Measurements from ENCODE around the gene ADGRD2. TPM values are rescaled to one million over a fixed set of nuclear protein-coding genes. Genes with fewer than 3 reads are reported as not detected.
A peak's percentile ranks its signal among the peaks of the same experiment; 100 is the strongest.

The ADGRD2 gene
- total and polyA plus RNA-seq, 9 of the 15 experiments (the other 6 are each of a cell fraction or from before 2014, with no cell fraction given): not detected

DNA sequence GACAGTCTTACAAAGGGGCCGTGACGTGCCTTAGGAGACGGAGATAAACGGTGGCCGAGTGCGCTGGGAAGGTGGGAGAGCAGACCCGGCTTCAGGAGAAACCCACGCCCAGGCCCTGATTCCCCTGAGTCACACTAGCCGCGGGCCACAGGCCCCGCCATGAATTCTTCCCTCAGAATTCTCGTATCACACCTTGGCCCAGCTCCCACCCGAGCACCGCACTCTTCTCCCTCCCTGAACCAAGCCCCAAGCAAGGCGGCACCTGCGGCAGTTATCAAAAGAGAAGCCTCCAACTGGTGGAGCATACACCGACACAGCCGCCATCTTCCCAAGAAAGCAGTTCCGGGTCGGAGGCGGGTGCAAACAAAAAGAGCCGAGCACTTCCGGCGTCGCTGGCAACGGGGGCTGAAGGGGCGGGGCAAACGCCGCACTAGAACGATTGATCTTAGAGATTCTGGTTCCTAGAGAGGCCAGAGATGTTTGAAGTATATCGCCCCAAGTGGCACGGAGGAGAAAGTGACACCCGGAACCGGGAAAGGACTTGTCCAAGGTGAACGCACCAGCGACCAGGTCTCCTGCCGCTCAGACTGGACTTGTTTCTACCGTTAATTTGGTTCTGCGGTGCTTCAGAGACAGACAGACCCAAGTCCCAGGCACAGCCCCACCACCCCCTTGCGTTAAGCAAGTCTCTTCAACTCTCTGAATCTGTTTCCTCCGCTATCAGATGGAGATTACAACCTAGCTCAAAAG is 35.0 kb upstream of the ADGRD2 start, which contains the start of gene PSMB7 (continued):
- TF ChIP-seq HMGN3 (IDR thresholded peaks at IDR 0.05; ENCODE audit: borderline replicate concordance, extremely low read depth, insufficient read length, low read depth, low read length): peak; percentile 48
- TF ChIP-seq, protein P1, sequence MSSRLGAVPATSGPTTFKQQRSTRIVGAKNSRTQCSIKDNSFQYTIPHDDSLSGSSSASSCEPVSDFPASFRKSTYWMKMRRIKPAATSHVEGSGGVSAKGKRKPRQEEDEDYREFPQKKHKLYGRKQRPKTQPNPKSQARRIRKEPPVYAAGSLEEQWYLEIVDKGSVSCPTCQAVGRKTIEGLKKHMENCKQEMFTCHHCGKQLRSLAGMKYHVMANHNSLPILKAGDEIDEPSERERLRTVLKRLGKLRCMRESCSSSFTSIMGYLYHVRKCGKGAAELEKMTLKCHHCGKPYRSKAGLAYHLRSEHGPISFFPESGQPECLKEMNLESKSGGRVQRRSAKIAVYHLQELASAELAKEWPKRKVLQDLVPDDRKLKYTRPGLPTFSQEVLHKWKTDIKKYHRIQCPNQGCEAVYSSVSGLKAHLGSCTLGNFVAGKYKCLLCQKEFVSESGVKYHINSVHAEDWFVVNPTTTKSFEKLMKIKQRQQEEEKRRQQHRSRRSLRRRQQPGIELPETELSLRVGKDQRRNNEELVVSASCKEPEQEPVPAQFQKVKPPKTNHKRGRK (tag; IDR thresholded peaks at IDR 0.05): no peak
- TF ChIP-seq ZFPM2 (CRISPR knock-in tag; IDR thresholded peaks at IDR 0.05): no peak
- TF ChIP-seq NBN (IDR thresholded peaks at IDR 0.05; ENCODE audit: low read depth): peak; percentile 51; the same call in 1 of the 2 replicates
- peak in 1 of 2 experiments; percentile 68; a peak in 1 of 4 replicates for TF ChIP-seq SRF (CRISPR knock-in tag; IDR thresholded peaks at IDR 0.05)
- TF ChIP-seq SNRNP70 (optimal IDR thresholded peaks at IDR 0.05; ENCODE audit: low read depth, low read length): no peak
- no peak for TF ChIP-seq NUFIP1 (IDR thresholded peaks at IDR 0.05; ENCODE audit: partially characterized antibody)
- TF ChIP-seq, protein P2, sequence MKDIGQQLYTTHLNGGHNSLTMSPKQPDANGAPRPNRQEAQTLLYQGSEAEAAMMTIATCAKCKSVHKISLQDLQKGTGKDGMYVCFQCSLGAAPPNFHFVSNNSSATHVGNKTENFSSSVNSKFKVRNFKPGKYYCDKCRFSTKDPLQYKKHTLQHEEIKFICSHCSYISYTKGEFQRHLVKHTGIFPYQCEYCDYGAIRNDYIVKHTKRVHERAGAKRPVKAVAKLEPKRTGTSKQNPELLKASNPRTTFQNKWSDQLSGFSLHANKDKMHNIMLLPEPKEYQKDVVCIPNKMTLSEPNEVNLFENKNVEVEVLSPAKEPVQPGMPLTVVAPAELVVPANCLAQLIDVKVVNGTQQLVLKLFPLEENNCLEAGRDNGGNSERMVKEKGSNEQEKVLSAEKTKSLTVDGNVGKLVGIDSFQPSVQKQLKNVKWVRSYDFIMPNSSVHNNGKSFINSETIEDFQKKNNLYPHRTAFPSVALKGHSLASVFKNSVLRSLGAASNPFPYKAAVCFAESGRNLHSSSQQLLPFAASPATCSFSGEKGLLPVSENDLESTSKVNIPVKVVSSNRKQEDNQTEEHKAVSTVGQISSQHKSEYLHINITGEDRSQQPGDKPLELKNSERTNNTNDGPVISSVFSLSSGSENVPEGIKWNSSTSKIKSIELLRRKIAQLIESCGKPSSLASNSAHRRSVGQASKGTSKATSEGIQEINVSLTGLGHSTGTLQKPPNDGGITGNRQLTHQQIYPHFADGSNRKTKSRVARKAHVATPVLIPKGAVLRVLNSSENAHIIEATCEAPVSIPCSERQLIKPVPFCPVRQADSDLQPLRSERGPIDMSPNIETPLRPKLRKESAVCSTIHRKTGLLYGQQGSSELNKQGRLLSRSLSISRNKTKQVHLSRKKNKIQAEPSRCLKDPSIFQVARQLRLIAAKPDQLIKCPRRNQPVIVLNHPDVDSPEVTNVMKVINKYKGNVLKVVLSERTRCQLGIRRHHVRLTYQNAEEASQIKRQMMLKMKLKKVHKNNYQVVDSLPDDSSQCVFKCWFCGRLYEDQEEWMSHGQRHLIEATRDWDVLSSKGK (CRISPR knock-in tag; IDR thresholded peaks at IDR 0.05): no peak
- no peak for TF ChIP-seq MECOM (CRISPR knock-in tag; IDR thresholded peaks at IDR 0.05)
- peak; percentile 96 for TF ChIP-seq ZFX (CRISPR knock-in tag; IDR thresholded peaks at IDR 0.05)
- 0 out of 2 replicates have a peak, but pooled peaks have one; percentile 62 for TF ChIP-seq FOXP1 (CRISPR knock-in tag; IDR thresholded peaks at IDR 0.05)
- TF ChIP-seq ZNF507 (tag; conservative IDR thresholded peaks at IDR 0.05): no peak
- no peak for TF ChIP-seq HDAC8 (tag; IDR thresholded peaks at IDR 0.05)
- TF ChIP-seq ILF3 (IDR thresholded peaks at IDR 0.05; ENCODE audit: borderline replicate concordance): no peak
- TF ChIP-seq RFX5 (IDR thresholded peaks at IDR 0.05; ENCODE audit: low read depth, low read length): no peak
- TF ChIP-seq GABPA (tag; conservative IDR thresholded peaks at IDR 0.05; ENCODE audit: low read depth): peak; percentile 98
- peak; percentile 93 for TF ChIP-seq SP2 (IDR thresholded peaks at IDR 0.05; ENCODE audit: extremely low read depth, low read depth, low read length, poor library complexity, severe bottlenecking)
- no peak for TF ChIP-seq SIRT6 (IDR thresholded peaks at IDR 0.05; ENCODE audit: low read depth, low read length)
- no peak for TF ChIP-seq WHSC1 (IDR thresholded peaks at IDR 0.05; ENCODE audit: low read length)
- TF ChIP-seq, protein P3, sequence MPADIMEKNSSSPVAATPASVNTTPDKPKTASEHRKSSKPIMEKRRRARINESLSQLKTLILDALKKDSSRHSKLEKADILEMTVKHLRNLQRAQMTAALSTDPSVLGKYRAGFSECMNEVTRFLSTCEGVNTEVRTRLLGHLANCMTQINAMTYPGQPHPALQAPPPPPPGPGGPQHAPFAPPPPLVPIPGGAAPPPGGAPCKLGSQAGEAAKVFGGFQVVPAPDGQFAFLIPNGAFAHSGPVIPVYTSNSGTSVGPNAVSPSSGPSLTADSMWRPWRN (IDR thresholded peaks at IDR 0.05; ENCODE audit: low read depth): no peak
- no peak for TF ChIP-seq ZNF696 (CRISPR knock-in tag; conservative IDR thresholded peaks at IDR 0.05)
- peak; percentile 54 for TF ChIP-seq NFIC (IDR thresholded peaks at IDR 0.05)
- TF ChIP-seq CBX5 (IDR thresholded peaks at IDR 0.05; ENCODE audit: borderline replicate concordance, low read depth): no peak
- TF ChIP-seq SIN3B (IDR thresholded peaks at IDR 0.05; ENCODE audit: low read depth): peak; percentile 100

Measured in K562 (cell line).